Effector memory CD4-positive, alpha-beta T cell (primary cell): ENCODE results near the gene NAALADL2.
"Not testable (repeated sequence)": the region's sequence is repeated elsewhere in the genome, so short reads cannot be mapped to it uniquely, and the experiment has no call there.

Experiments used
- DNase-seq, 3 donors: peaks; one replicate each; pipeline ENCODE4 v3.0.0-alpha.2; 2020
- H3K27ac ChIP-seq: 2 replicates; pipeline ENCODE4 v1.7.0; 2013; ENCODE audit warnings: mild to moderate bottlenecking, low read length, moderate library complexity; ENCODE audit not compliant: insufficient read depth, poor library complexity, severe bottlenecking
- H3K27me3 ChIP-seq: replicated peaks from 2 replicates; pipeline ENCODE4 v1.7.0; 2013; ENCODE audit warnings: mild to moderate bottlenecking, low read length; ENCODE audit not compliant: insufficient read depth, control insufficient read depth, poor library complexity, severe bottlenecking
- H3K36me3 ChIP-seq: 2 replicates; pipeline ENCODE4 v1.7.0; 2013; ENCODE audit warnings: mild to moderate bottlenecking, low read length, moderate library complexity; ENCODE audit not compliant: control insufficient read depth, insufficient read depth
- H3K4me1 ChIP-seq: 2 replicates; pipeline ENCODE4 v1.7.0; 2013; ENCODE audit warnings: low read length, mild to moderate bottlenecking; ENCODE audit not compliant: control insufficient read depth, insufficient read depth, poor library complexity, severe bottlenecking
- H3K4me3 ChIP-seq: 2 replicates; pipeline ENCODE4 v1.7.0; 2013; ENCODE audit warnings: low read length, low read depth, mild to moderate bottlenecking; ENCODE audit not compliant: insufficient read depth, poor library complexity, severe bottlenecking
- H3K9me3 ChIP-seq: 2 replicates; pipeline ENCODE4 v1.7.0; 2013; ENCODE audit warnings: mild to moderate bottlenecking, low read length, moderate library complexity; ENCODE audit not compliant: control insufficient read depth

The NAALADL2 gene

GRCh38 chr3:175257123-175257522, 398.0 kb downstream of the NAALADL2 start:
- Histone ChIP-seq H3K4me3 (no peak overlapping the region), H3K36me3 (no peaks in the 10 kb centered on the region), H3K27me3 (no peaks in the 10 kb centered on the region), H3K4me1 (no peaks in the 10 kb centered on the region), H3K9me3 (peaks cover 3% of the 10 kb centered on the region), H3K27ac (no peak overlapping the region)
- DNase-seq = no peak

DNA sequence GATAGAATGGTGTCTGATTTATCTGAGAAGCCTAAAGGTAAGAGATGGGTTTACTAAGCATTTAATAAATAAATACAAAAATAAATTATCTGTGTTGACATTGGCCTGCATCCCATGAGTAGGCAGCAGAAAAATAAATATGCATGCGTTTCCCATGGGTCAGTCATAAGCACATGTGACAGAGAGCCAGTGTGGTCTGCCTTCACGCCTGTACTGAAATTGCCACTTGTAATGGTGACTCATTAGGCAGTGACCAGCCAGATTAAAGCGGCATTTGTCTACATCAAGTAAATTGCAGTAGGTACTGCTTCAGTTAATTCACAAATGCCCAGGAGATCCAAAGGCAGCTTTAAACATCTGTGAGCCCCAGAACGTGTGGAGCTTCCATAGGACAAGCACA, 399.6 kb downstream of the NAALADL2 start:
- Histone ChIP-seq H3K36me3 (no peaks in the 10 kb centered on the region), H3K9me3 (no peaks in the 10 kb centered on the region), H3K27me3 (no peaks in the 10 kb centered on the region), H3K27ac (no peak overlapping the region), H3K4me1 (no peaks in the 10 kb centered on the region), H3K4me3 (no peak overlapping the region)
- no peak for DNase-seq

DNA sequence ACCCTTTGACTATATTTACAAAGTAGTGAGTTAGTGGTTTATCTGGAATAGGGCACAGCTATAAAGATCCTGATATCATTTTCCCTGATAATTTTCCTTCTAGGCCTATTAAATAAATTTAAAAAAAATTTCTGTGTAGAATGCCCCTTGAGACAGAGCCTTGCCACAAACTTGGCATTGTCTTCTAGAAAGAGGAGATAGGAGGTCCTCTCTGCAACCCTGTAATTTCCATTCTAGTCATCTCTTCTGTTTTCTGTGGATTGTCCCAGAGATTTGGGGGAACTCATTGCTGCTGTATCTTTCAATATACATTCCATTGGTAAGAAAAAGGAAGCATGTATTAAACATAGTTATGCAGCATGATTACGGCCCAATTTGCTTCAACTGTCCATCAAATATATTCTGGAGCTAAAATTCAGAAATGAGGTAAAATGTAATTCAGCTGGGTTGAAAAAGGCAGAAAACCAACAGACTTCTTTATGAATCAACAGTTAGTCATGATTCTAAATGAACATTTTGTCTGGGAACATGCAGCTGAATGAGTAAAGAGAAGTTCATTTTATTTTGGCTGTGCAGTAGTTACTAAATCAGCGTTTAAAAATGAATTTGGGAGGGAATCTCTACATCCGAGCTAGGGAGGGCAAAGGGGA, 401.1 kb downstream of the NAALADL2 start:
- Histone ChIP-seq H3K4me3 (no peak overlapping the region), H3K27me3 (no peaks in the 10 kb centered on the region), H3K4me1 (no peaks in the 10 kb centered on the region), H3K27ac (no peak overlapping the region), H3K9me3 (no peaks in the 10 kb centered on the region), H3K36me3 (no peaks in the 10 kb centered on the region)
- no peak for DNase-seq

DNA sequence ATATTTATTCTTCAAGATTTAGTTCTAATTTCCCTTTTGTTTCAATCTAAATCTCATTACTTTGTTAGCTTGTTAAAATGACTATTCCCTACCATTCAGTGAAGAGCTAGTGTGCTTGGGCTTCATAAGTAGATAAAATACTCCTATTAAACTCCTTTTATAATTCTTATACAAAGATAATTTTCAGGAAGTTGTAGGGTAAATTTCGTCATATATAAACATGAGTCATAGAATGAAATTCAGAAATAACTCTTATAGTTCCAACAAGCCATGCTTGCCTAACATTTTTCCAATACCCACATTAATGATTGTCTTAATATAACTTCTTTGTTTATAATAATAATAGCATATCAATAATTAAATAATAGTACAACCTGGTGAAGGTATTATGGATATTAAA, 407.3 kb downstream of the NAALADL2 start:
- Histone ChIP-seq H3K27ac (no peak overlapping the region), H3K27me3 (no peaks in the 10 kb centered on the region), H3K9me3 (no peaks in the 10 kb centered on the region), H3K4me1 (no peaks in the 10 kb centered on the region), H3K4me3 (no peak overlapping the region), H3K36me3 (no peaks in the 10 kb centered on the region)
- no peak for DNase-seq

GRCh38 chr3:175267121-175267531, 408.0 kb downstream of the NAALADL2 start:
- Histone ChIP-seq H3K4me1 (no peaks in the 10 kb centered on the region), H3K27me3 (no peaks in the 10 kb centered on the region), H3K4me3 (no peak overlapping the region), H3K36me3 (no peaks in the 10 kb centered on the region), H3K27ac (no peak overlapping the region), H3K9me3 (no peaks in the 10 kb centered on the region)
- no peak for DNase-seq

GRCh38 chr3:175267561-175267960, 408.4 kb downstream of the NAALADL2 start:
- no peaks in the 10 kb centered on the region for H3K4me1 ChIP-seq
- DNase-seq = no peak
- no peaks in the 10 kb centered on the region for H3K9me3 ChIP-seq
- no peak overlapping the region for H3K4me3 ChIP-seq
- H3K36me3 ChIP-seq = no peaks in the 10 kb centered on the region
- no peaks in the 10 kb centered on the region for H3K27me3 ChIP-seq
- H3K27ac ChIP-seq = no peak overlapping the region

- Histone ChIP-seq H3K27ac (no peak overlapping the region), H3K9me3 (no peaks in the 10 kb centered on the region), H3K27me3 (no peaks in the 10 kb centered on the region), H3K4me1 (no peaks in the 10 kb centered on the region), H3K4me3 (no peak overlapping the region), H3K36me3 (no peaks in the 10 kb centered on the region)
- DNase-seq = no peak
These were observed 410.3 kb downstream of the NAALADL2 start for GRCh38 chr3:175269394-175269793.

DNA sequence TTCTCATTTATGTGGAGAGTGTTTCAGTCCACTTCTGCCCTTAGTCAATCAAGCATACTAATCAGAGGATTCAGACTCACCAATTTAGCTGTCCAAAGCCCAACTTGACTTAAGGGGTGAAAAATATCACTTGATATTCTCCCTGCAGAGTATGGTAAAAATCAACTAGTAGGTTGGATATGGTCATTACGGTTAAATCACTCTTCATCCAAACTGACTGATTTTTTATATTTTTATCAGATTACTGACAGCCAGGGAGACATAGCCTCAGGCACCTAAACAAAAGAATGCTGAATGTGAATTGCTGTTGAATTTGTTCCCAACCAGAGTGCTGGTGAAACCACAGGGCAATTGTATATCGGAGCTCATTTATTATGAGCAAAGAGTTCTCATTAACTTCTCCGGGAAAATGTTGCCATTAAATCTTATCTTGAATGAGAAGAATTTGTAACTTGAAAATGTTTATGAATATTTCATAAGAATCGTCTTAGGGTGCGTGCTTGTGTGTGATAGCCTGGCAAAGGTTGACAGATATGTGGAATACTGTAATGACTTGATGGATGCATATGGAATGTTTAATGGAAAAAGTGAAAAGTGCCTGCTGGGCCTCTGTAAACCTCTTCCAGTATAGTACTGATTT, 411.2 kb downstream of the NAALADL2 start:
- no peaks in the 10 kb centered on the region for H3K27me3 ChIP-seq
- H3K36me3 ChIP-seq = no peaks in the 10 kb centered on the region
- no peak overlapping the region for H3K4me3 ChIP-seq
- H3K4me1 ChIP-seq = no peaks in the 10 kb centered on the region
- no peak overlapping the region for H3K27ac ChIP-seq
- DNase-seq = no peak
- H3K9me3 ChIP-seq = no peaks in the 10 kb centered on the region

DNA sequence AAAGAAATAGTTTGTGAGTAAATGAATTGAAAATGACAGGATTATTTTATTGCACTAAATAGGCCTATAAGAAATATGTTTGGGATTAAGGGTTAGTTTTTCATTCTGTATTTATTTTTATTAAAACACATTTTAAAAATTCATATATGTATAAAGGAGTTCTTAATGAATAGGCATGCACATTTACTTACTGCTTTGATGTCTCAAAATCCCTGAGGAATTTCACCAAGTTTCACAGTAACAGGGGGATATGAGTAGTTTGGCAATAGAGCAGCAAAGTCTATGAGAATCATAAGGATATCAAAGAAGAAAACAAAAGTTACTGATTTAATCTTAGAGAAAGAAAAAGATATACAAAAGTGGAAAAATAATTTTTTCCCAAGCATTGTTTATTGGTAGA, 411.7 kb downstream of the NAALADL2 start:
- Histone ChIP-seq H3K4me3 (no peak overlapping the region), H3K9me3 (no peaks in the 10 kb centered on the region), H3K36me3 (no peaks in the 10 kb centered on the region), H3K4me1 (no peaks in the 10 kb centered on the region), H3K27me3 (no peaks in the 10 kb centered on the region), H3K27ac (no peak overlapping the region)
- DNase-seq = no peak

GRCh38 chr3:175271465-175271864, 412.3 kb downstream of the NAALADL2 start:
- not testable (repeated sequence) for H3K36me3 ChIP-seq, DNase-seq, H3K4me1 ChIP-seq, H3K27ac ChIP-seq, H3K27me3 ChIP-seq, H3K9me3 ChIP-seq, H3K4me3 ChIP-seq
